GM12878 (cell line): Measurements from ENCODE around the gene SF3A1. TPM values are rescaled to one million over a fixed set of nuclear protein-coding genes. Genes with fewer than 3 reads are reported as not detected.
A peak's percentile ranks its signal among the peaks of the same experiment; 100 is the strongest.

Source experiments
- ATAC-seq: fragments of 200-7000 bp; cut with Tn5 transposase; 3 replicates; pipeline ENCODE4 v1.9.1; 2020; ENCODE audit warnings: mild to moderate bottlenecking, moderate library complexity
- BruUV-seq: library from RNA; stranded (reverse); fragments of 400-500 nt; replicated peaks from 2 replicates; lab custom pipeline; 2021; lab: Mats Ljungman, UMichigan
- CTCF ChIA-PET: fragments of 300-600 bp; sonication (Branson Sonifier 250); formaldehyde crosslinking; extraction: SDS; loops from one replicate; lab custom pipeline; 2021; ENCODE audit warnings: inconsistent platforms; lab: Yijun Ruan, JAX
- POLR2A ChIA-PET: fragments of 350-600 bp; formaldehyde crosslinking; extraction: SDS; loops from one replicate; lab custom pipeline; 2021; ENCODE audit warnings: inconsistent platforms; lab: Charles Lee
- RAD21 ChIA-PET: fragments of 300-600 bp; sonication (Branson Sonifier 250); formaldehyde crosslinking; loops from one replicate; lab custom pipeline; 2023; ENCODE audit warnings: antibody characterized with exemption; ENCODE audit not compliant: unreplicated experiment; lab: Charles Lee
- SMC1A ChIA-PET: fragments of 300-600 bp; sonication (Branson Sonifier 250); formaldehyde crosslinking; loops from one replicate; lab custom pipeline; 2023; ENCODE audit not compliant: unreplicated experiment, uncharacterized antibody; lab: Charles Lee
- DNase-seq: peaks from one replicate; pipeline ENCODE4 v3.0.0-alpha.2; 2011; ENCODE audit warnings: low read depth, low spot score
- FAIRE-seq: peaks from 3 replicates; lab custom pipeline; 2011; peaks lifted over from hg19 to GRCh38; lab: Jason Lieb, UNC
- H2AFZ ChIP-seq: 2 replicates; pipeline ENCODE4 v1.6.0; 2011; ENCODE audit warnings: low read depth, low read length, control low read depth; ENCODE audit not compliant: control insufficient read depth
- H3K27ac ChIP-seq: 2 replicates; pipeline ENCODE4 v1.5.1; 2011; ENCODE audit warnings: control low read depth; ENCODE audit not compliant: control insufficient read depth, insufficient read depth
- H3K27me3 ChIP-seq, 2 experiments: replicated peaks in 1 of 2; 2 replicates each; pipeline versions ENCODE4 v1.6.0 to v1.6.1; 2011; ENCODE audit warnings: low read length in 1 of 2; ENCODE audit not compliant: control insufficient read depth in 2 of 2, insufficient read depth in 2 of 2
- H3K36me3 ChIP-seq, 2 experiments: 2 replicates each; pipeline ENCODE4 v1.5.1; 2011; ENCODE audit warnings: low read length in 1 of 2; ENCODE audit not compliant: control insufficient read depth in 2 of 2, insufficient read depth in 2 of 2
- H3K4me1 ChIP-seq: 2 replicates; pipeline ENCODE4 v1.6.1; 2011; ENCODE audit warnings: mild to moderate bottlenecking, low read length, moderate library complexity, mixed read lengths; ENCODE audit not compliant: control insufficient read depth, insufficient read depth
- H3K4me2 ChIP-seq: 2 replicates; pipeline ENCODE4 v1.6.0; 2011; ENCODE audit warnings: control low read depth; ENCODE audit not compliant: control insufficient read depth, insufficient read depth
- H3K4me3 ChIP-seq: fragments of 200-600 bp; sonication (generic); 2 replicates; pipeline ENCODE4 v1.5.1; 2016
- H3K79me2 ChIP-seq: 2 replicates; pipeline ENCODE4 v1.6.0; 2011; ENCODE audit warnings: low read length; ENCODE audit not compliant: control insufficient read depth, insufficient read depth
- H3K9ac ChIP-seq: 2 replicates; pipeline ENCODE4 v1.8.0; 2011; ENCODE audit warnings: low read length, control low read depth, mixed read lengths; ENCODE audit not compliant: control insufficient read depth, insufficient read depth
- H3K9me3 ChIP-seq: replicated peaks from 3 replicates; pipeline ENCODE4 v1.5.1; 2011; ENCODE audit warnings: mild to moderate bottlenecking, low read length; ENCODE audit not compliant: control insufficient read depth, insufficient read depth
- H4K20me1 ChIP-seq: 2 replicates; pipeline ENCODE4 v1.6.0; 2011; ENCODE audit not compliant: control insufficient read depth, insufficient read depth
- DPF2 ChIP-seq: fragments of 450-650 bp; IDR thresholded peaks from 2 replicates; pipeline ENCODE4 v1.6.1; 2017; ENCODE audit warnings: mild to moderate bottlenecking
- EED ChIP-seq: sonication (generic); IDR thresholded peaks from 2 replicates; pipeline ENCODE4 v1.6.1; 2016; ENCODE audit warnings: antibody characterized with exemption, low read depth
- ETV6 ChIP-seq, 2 experiments: fragments of 450-650 bp in 1 of 2; IDR thresholded peaks in 1 of 2; conservative IDR thresholded peaks in 1 of 2; 2 replicates each; pipeline ENCODE4 v1.6.1; 2014; ENCODE audit warnings: antibody characterized with exemption in 1 of 2, borderline replicate concordance in 1 of 2, low read depth in 1 of 2, mild to moderate bottlenecking in 1 of 2, moderate library complexity in 1 of 2
- IKZF1 ChIP-seq: fragments of 450-650 bp; conservative IDR thresholded peaks from 2 replicates; pipeline ENCODE4 v1.6.1; 2017; ENCODE audit warnings: antibody characterized with exemption, mild to moderate bottlenecking
- IKZF2 ChIP-seq, 2 experiments: fragments of 450-650 bp; IDR thresholded peaks; 2 replicates each; pipeline ENCODE4 v1.6.1; 2017; ENCODE audit warnings: mild to moderate bottlenecking in 2 of 2, moderate library complexity in 2 of 2
- PML ChIP-seq: IDR thresholded peaks from 2 replicates; pipeline ENCODE4 v1.6.1; 2012; ENCODE audit warnings: low read length, inconsistent platforms
- POLR2AphosphoS5 ChIP-seq: IDR thresholded peaks from 2 replicates; pipeline ENCODE4 v1.6.1; 2011; ENCODE audit warnings: mild to moderate bottlenecking, low read length, inconsistent platforms
- RUNX3 ChIP-seq: IDR thresholded peaks from 2 replicates; pipeline ENCODE4 v1.6.1; 2012; ENCODE audit warnings: low read length, inconsistent platforms
- SPI1 ChIP-seq: IDR thresholded peaks from 2 replicates; pipeline ENCODE4 v1.6.1; 2011; ENCODE audit warnings: low read depth, mild to moderate bottlenecking, low read length, moderate library complexity, borderline replicate concordance; ENCODE audit not compliant: insufficient read depth
- SUPT20H ChIP-seq: IDR thresholded peaks from 2 replicates; pipeline ENCODE4 v1.6.1; 2011; ENCODE audit warnings: low read depth, mild to moderate bottlenecking, low read length, moderate library complexity, borderline replicate concordance; ENCODE audit not compliant: control insufficient read depth
- TCF12 ChIP-seq: IDR thresholded peaks from 2 replicates; pipeline ENCODE4 v1.6.1; 2011; ENCODE audit warnings: low read depth, mild to moderate bottlenecking, low read length
- WGBS: methylation state at CpG from one replicate; pipeline ENCODE4 v1.1.6; 2016; ENCODE audit warnings: low lambda C conversion rate; ENCODE audit not compliant: insufficient replicate concordance, insufficient coverage; ENCODE audit errors: missing lambda C conversion rate; 5-methylcytosine and 5-hydroxymethylcytosine counted together
- in situ Hi-C: fragments of 300-500 bp; cut with MboI; formaldehyde crosslinking; loops from 9 replicates; pipeline ENCODE4 v1.14.3; 2018; ENCODE audit warnings: mixed read lengths
- intact Hi-C: fragments of 100-400 bp; cut with micrococcal nuclease; formaldehyde crosslinking; loops from one replicate; pipeline ENCODE4 v1.14.2; 2022; ENCODE audit not compliant: unreplicated experiment
- polyA plus RNA-seq, 11 experiments: library from polyadenylated mRNA; depleted of rRNA in 4 of 11; unstranded in 6 of 11; stranded (reverse) in 5 of 11; fragments of >200 nt; fragmentation: Nextera tagmentation in 4 of 11; fragmentation: Illumina TruSeq in 1 of 11; extraction: Ambion mirVana in 4 of 11; extraction: Trizol in 1 of 11; gene quantifications; 1 replicate in 1 of 11; 2 replicates in 10 of 11; pipeline versions ENCODE4 v1.2.1 to v1.2.3, GENCODE V29; 2011 to 2016; ENCODE audit warnings: inconsistent platforms in 2 of 11, missing spikeins in 2 of 11, low read depth in 1 of 11
- total RNA-seq, 4 experiments: library from RNA; depleted of rRNA in 3 of 4; stranded (reverse); fragments of >200 nt in 3 of 4; fragmentation: Illumina TruSeq in 1 of 4; extraction: Trizol in 1 of 4; gene quantifications; 2 replicates each; pipeline versions ENCODE4 v1.2.1 to v1.2.3, GENCODE V29; 2013 to 2021
- TF ChIP-seq, protein P1 (sequence below): fragments of 450-650 bp; IDR thresholded peaks from 2 replicates; pipeline ENCODE4 v1.6.1; 2016; ENCODE audit warnings: mild to moderate bottlenecking
- TF ChIP-seq, protein P2 (sequence below): fragments of 150-350 bp; IDR thresholded peaks from 2 replicates; pipeline ENCODE4 v1.6.1; 2014; ENCODE audit warnings: mild to moderate bottlenecking, low read depth, low read length
- TF ChIP-seq, protein P3 (sequence below): IDR thresholded peaks from 2 replicates; pipeline ENCODE4 v1.6.1; 2011; ENCODE audit warnings: mild to moderate bottlenecking, low read depth, low read length, moderate library complexity; ENCODE audit not compliant: insufficient replicate concordance

SF3A1 gene
- total and polyA plus RNA-seq, 10 of the 15 experiments (the other 5 are each of a cell fraction or from before 2014, with no cell fraction given): 10.4 to 239 (median 46.0) TPM

DNA sequence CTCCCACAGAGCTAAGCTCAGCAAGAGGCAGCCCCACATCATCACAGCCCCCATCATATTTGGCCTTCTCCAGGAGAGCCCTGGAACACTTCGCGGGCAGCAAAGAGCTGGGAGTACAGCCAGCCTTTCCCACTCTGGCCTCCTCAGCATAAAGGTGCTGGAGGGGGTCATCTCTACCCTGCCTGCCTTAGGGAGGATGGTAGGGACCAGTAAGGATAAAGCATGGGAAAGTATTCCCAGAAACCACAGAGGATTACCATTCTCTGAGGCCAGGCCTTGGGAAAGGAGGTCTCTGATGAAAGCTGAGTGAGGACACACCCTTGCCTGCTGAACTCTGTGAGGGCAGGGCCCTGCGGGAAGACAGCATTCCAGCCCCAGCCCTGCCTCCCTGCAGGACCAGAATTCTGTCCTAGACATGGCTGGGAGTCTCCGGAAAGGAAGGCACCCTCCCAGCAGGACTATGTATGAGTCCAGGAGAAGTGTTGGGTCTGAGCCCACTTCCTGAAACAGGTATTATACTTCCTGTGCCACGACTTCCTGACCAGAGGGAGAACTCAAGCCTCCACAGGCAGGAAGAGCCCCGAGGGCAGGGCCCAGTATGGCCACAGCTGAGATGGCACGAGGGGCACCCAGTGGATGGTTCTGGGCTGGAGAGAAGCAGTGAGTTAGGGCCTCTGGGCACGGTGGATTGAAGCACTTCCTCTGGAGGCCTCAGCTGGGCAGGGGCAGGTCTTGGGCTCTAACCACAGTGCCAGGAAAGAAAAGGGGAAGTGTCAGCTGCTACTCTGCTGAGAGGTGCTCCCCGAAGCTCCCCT, 54.5 kb downstream of the SF3A1 start:
- WGBS: 36% methylated on average over 9 of the region's 9 CpGs
- Histone ChIP-seq H3K4me2 (peak overlapping the region; percentile 33; the same call in 1 of the 2 replicates), H3K27me3 (no peaks in the 10 kb centered on the region), H3K27ac (peak overlapping the region; percentile 29), H2AFZ (no peak overlapping the region), H3K79me2 (peaks cover 31% of the 10 kb centered on the region), H4K20me1 (no peaks in the 10 kb centered on the region), H3K36me3 (peaks cover 28 to 34% of the 10 kb centered on the region in 2 experiments; a peak in 3 of 4 replicates), H3K4me3 (no peak overlapping the region), H3K4me1 (peaks cover 52% of the 10 kb centered on the region), H3K9me3 (no peaks in the 10 kb centered on the region), H3K9ac (no peak overlapping the region)
- ChIA-PET SMC1A (interaction anchor here (1.6 to 9.7 kb wide), 4 partner anchors 11 to 22 kb away, joined by 3 to 84 read pairs (median 6); partner anchors contain the start of gene CASTOR1), POLR2A (interaction anchor here (1.2 to 16.1 kb wide), 4 partner anchors 12 to 54 kb away, joined by 4 to 198 read pairs (median 11); partner anchors contain the start of genes CCDC157, SF3A1 and TBC1D10A), CTCF (interaction anchor here (0.5 to 18.4 kb wide), 5 partner anchors 12 to 110 kb away, joined by 3 to 177 read pairs (median 3); partner anchors contain the start of gene CASTOR1), RAD21 (interaction anchor here (1.3 to 1.4 kb wide), 2 partner anchors 10 to 14 kb away, joined by 4 to 5 read pairs; no protein-coding TSS in a partner anchor)
- no peak for FAIRE-seq
- peak; percentile 5; the same call in 1 of the 3 replicates for ATAC-seq
- in situ Hi-C loops (no loop called here), intact Hi-C loops (no loop called here)
- no peak for DNase-seq
- no TSS peak for BruUV-seq
- TF ChIP-seq TCF12: no peak
- peak; percentile 64 for TF ChIP-seq RUNX3
- peak; percentile 88 for TF ChIP-seq SPI1
- no peak for TF ChIP-seq PML
- peak; percentile 30 to 41; a peak in 2 of 4 replicates for TF ChIP-seq IKZF2 (IDR thresholded peaks at IDR 0.05)
- 0 out of 2 replicates have a peak, but pooled peaks have one; percentile 23 for TF ChIP-seq DPF2
- peak in 1 of 2 experiments; percentile 58; a peak in 1 of 4 replicates for TF ChIP-seq ETV6 (conservative IDR thresholded peaks at IDR 0.05 in 1 of 2, IDR thresholded peaks at IDR 0.05 in 1 of 2; ENCODE audit: borderline replicate concordance in 1 of 2, low read depth in 1 of 2)
- TF ChIP-seq, protein P1, sequence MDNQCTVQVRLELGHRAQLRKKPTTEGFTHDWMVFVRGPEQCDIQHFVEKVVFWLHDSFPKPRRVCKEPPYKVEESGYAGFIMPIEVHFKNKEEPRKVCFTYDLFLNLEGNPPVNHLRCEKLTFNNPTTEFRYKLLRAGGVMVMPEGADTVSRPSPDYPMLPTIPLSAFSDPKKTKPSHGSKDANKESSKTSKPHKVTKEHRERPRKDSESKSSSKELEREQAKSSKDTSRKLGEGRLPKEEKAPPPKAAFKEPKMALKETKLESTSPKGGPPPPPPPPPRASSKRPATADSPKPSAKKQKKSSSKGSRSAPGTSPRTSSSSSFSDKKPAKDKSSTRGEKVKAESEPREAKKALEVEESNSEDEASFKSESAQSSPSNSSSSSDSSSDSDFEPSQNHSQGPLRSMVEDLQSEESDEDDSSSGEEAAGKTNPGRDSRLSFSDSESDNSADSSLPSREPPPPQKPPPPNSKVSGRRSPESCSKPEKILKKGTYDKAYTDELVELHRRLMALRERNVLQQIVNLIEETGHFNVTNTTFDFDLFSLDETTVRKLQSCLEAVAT: no peak
- no peak for TF ChIP-seq SUPT20H
- TF ChIP-seq, protein P2, sequence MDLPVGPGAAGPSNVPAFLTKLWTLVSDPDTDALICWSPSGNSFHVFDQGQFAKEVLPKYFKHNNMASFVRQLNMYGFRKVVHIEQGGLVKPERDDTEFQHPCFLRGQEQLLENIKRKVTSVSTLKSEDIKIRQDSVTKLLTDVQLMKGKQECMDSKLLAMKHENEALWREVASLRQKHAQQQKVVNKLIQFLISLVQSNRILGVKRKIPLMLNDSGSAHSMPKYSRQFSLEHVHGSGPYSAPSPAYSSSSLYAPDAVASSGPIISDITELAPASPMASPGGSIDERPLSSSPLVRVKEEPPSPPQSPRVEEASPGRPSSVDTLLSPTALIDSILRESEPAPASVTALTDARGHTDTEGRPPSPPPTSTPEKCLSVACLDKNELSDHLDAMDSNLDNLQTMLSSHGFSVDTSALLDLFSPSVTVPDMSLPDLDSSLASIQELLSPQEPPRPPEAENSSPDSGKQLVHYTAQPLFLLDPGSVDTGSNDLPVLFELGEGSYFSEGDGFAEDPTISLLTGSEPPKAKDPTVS: no peak
- TF ChIP-seq POLR2AphosphoS5: no peak
- TF ChIP-seq, protein P3, sequence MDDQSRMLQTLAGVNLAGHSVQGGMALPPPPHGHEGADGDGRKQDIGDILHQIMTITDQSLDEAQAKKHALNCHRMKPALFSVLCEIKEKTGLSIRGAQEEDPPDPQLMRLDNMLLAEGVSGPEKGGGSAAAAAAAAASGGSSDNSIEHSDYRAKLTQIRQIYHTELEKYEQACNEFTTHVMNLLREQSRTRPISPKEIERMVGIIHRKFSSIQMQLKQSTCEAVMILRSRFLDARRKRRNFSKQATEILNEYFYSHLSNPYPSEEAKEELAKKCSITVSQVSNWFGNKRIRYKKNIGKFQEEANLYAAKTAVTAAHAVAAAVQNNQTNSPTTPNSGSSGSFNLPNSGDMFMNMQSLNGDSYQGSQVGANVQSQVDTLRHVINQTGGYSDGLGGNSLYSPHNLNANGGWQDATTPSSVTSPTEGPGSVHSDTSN: no peak
- TF ChIP-seq IKZF1: peak; percentile 27; the same call in 1 of the 2 replicates
- peak; percentile 59; the same call in 1 of the 2 replicates for TF ChIP-seq EED
